Motor neuron (in vitro differentiated cells): Measurements from ENCODE around the gene GRAMD2B. TPM values are rescaled to one million over a fixed set of nuclear protein-coding genes. Genes with fewer than 3 reads are reported as not detected.
"Not testable (repeated sequence)": the region's sequence is repeated elsewhere in the genome, so short reads cannot be mapped to it uniquely, and the experiment has no call there.

Source experiments
- ATAC-seq, 8 experiments: fragments of 200-7000 bp; cut with Tn5 transposase; replicated peaks in 6 of 8; 2 replicates each; pipeline ENCODE4 v1.8.0; 2021; ENCODE audit warnings: mild to moderate bottlenecking in 8 of 8, moderate library complexity in 8 of 8
- H3K27ac ChIP-seq, 2 donors: fragments of 250-450 bp; sonication (Bioruptor Pico); 2 replicates each; pipeline ENCODE4 v1.9.0; 2021; ENCODE audit warnings: antibody characterized with exemption in 2 of 2, mild to moderate bottlenecking in 2 of 2, moderate library complexity in 1 of 2
- H3K4me1 ChIP-seq, 2 donors: fragments of 250-450 bp; sonication (Bioruptor Pico); replicated peaks in 1 of 2; 2 replicates each; pipeline ENCODE4 v1.6.1; 2021; ENCODE audit warnings: antibody characterized with exemption in 2 of 2, mild to moderate bottlenecking in 2 of 2, moderate library complexity in 1 of 2
- H3K4me3 ChIP-seq, 5 donors: fragments of 250-450 bp; sonication (Bioruptor Pico); 2 replicates each; pipeline ENCODE4 v1.9.0; 2021; ENCODE audit warnings: antibody characterized with exemption in 5 of 5, mild to moderate bottlenecking in 5 of 5, moderate library complexity in 4 of 5
- WGBS, 10 experiments: fragments of 450-650 bp; shearing (Covaris generic); methylation state at CpG; one replicate each; pipeline ENCODE4 v1.0.0; 2022; 5-methylcytosine and 5-hydroxymethylcytosine counted together
- in situ Hi-C, 9 experiments: fragments of 400-800 bp; cut with MboI; loops; one replicate each; pipeline ENCODE4 v1.15.0; 2021; ENCODE audit warnings: low sequenced_read_pairs in 9 of 9, low pct_unique_long_range_greater_than_20kb in 2 of 9; ENCODE audit not compliant: unreplicated experiment in 9 of 9
- total RNA-seq, 8 experiments: library from RNA; unstranded; fragments of 300-600 nt; gene quantifications; 2 replicates each; pipeline versions ENCODE4 v1.2.3 to v1.2.4, GENCODE V29; 2022

The GRAMD2B gene
- total RNA-seq: 10 to 100 TPM in 2 of 8 experiments, 1 to 10 TPM in 3, under 1 TPM in 3; 0.33 to 19.5 (median 4.4) TPM

- in situ Hi-C loops: no loop called here
- no peak within 1 kb of the TSS for H3K27ac ChIP-seq
- H3K4me1 ChIP-seq: no peaks in the 10 kb centered on the region
- WGBS, 10 experiments: 0 to 60% (median 12%) methylated on average over 1 to 38 of the region's 44 CpGs; no CpG with 5 or more reads in 4 of the 10 experiments
- peak within 1 kb of the TSS; percentile 13 to 37 (median 31) for H3K4me3 ChIP-seq
- peak; percentile 84 to 98 (median 94) for ATAC-seq
Observed at GRCh38 chr5:126422994-126423788, at the start of gene GRAMD2B. Gene GRAMD2B (plus strand): TSS chr5:126423409. CDS start chr5:126423607, 198 bp downstream.

- in situ Hi-C loops: loop anchor here in 1 of 9 experiments (25.0 kb wide), 1 partner anchor 163 kb away; no protein-coding TSS in a partner anchor
- ATAC-seq: no peak
- WGBS, 10 experiments: 60 to 100% (median 100%) methylated on average over 1 of the region's 1 CpG; no CpG with 5 or more reads in 2 of the 10 experiments
Observed at GRCh38 chr5:126374109-126374416, 49.1 kb upstream of the GRAMD2B start.

GRCh38 chr5:126376443-126376842 is 46.8 kb upstream of the GRAMD2B start:
- 90 to 100% (median 100%) methylated on average over 1 of the region's 1 CpG; no CpG with 5 or more reads in 6 of the 10 experiments for WGBS, 10 experiments
- in situ Hi-C loops: no loop called here
- no peak overlapping the region for H3K27ac ChIP-seq
- H3K4me3 ChIP-seq: no peak overlapping the region
- no peak for ATAC-seq
- H3K4me1 ChIP-seq: peaks cover 0 to under 1% of the 10 kb centered on the region in 2 donors

More at GRCh38 chr5:126374109-126374416, 49.1 kb upstream of the GRAMD2B start:
- Histone ChIP-seq H3K27ac (no peak overlapping the region), H3K4me1 (peaks cover 0 to 11% of the 10 kb centered on the region in 2 donors), H3K4me3 (no peak overlapping the region)

GRCh38 chr5:126377424-126377823 is 45.8 kb upstream of the GRAMD2B start:
- in situ Hi-C loops: no loop called here
- Histone ChIP-seq H3K4me1 (no peaks in the 10 kb centered on the region), H3K27ac (no peak overlapping the region), H3K4me3 (no peak overlapping the region)
- 50 to 100% (median 100%) methylated on average over 1 to 2 of the region's 2 CpGs for WGBS, 10 experiments
- ATAC-seq: no peak

- in situ Hi-C loops, H3K4me3 ChIP-seq, H3K27ac ChIP-seq, H3K4me1 ChIP-seq, ATAC-seq: not testable (repeated sequence)
- 69 to 100% (median 95%) methylated on average over 1 to 2 of the region's 2 CpGs for WGBS, 10 experiments
Observed at GRCh38 chr5:126380316-126380715, 42.9 kb upstream of the GRAMD2B start.

GRCh38 chr5:126383246-126383645 is 40.0 kb upstream of the GRAMD2B start:
- ATAC-seq: no peak
- Histone ChIP-seq H3K4me1 (no peaks in the 10 kb centered on the region), H3K4me3 (no peak overlapping the region), H3K27ac (no peak overlapping the region)
- in situ Hi-C loops: no loop called here

GRCh38 chr5:126383776-126384175 is 39.4 kb upstream of the GRAMD2B start:
- Histone ChIP-seq H3K27ac (no peak overlapping the region), H3K4me1 (no peaks in the 10 kb centered on the region), H3K4me3 (no peak overlapping the region)
- WGBS, 10 experiments: 50 to 100% (median 86%) methylated on average over 1 to 3 of the region's 3 CpGs; no CpG with 5 or more reads in 2 of the 10 experiments
- in situ Hi-C loops: no loop called here
- ATAC-seq: peak in 1 of 8 experiments; percentile 88

GRCh38 chr5:126384985-126385384 is 38.2 kb upstream of the GRAMD2B start:
- 14 to 100% (median 93%) methylated on average over 1 to 3 of the region's 3 CpGs; no CpG with 5 or more reads in 2 of the 10 experiments for WGBS, 10 experiments
- in situ Hi-C loops: no loop called here
- Histone ChIP-seq H3K4me3 (no peak overlapping the region), H3K4me1 (no peaks in the 10 kb centered on the region), H3K27ac (no peak overlapping the region)
- peak in 2 of 8 experiments; percentile 37 to 48 for ATAC-seq

- 73 to 100% (median 88%) methylated on average over 1 to 6 of the region's 6 CpGs for WGBS, 10 experiments
- ATAC-seq: no peak
- H3K27ac ChIP-seq: no peak overlapping the region
- no peak overlapping the region for H3K4me3 ChIP-seq
- in situ Hi-C loops: no loop called here
- H3K4me1 ChIP-seq: no peaks in the 10 kb centered on the region
Observed at GRCh38 chr5:126385524-126386502, 37.4 kb upstream of the GRAMD2B start.

- WGBS, 10 experiments: 94 to 100% (median 97%) methylated on average over 1 to 3 of the region's 3 CpGs; no CpG with 5 or more reads in 1 of the 10 experiments
- H3K27ac ChIP-seq: no peak overlapping the region
- ATAC-seq: no peak
- H3K4me3 ChIP-seq: no peak overlapping the region
- no peaks in the 10 kb centered on the region for H3K4me1 ChIP-seq
- in situ Hi-C loops: no loop called here
Observed at GRCh38 chr5:126389179-126389578, 34.0 kb upstream of the GRAMD2B start.

- in situ Hi-C loops: no loop called here
- Histone ChIP-seq H3K4me3 (no peak overlapping the region), H3K4me1 (no peaks in the 10 kb centered on the region), H3K27ac (no peak overlapping the region)
- no peak for ATAC-seq
Observed at GRCh38 chr5:126390051-126390450, 33.2 kb upstream of the GRAMD2B start.

- in situ Hi-C loops: no loop called here
- no peak overlapping the region for H3K27ac ChIP-seq
- H3K4me3 ChIP-seq: no peak overlapping the region
- WGBS, 10 experiments: 63 to 100% (median 100%) methylated on average over 1 of the region's 1 CpG; no CpG with 5 or more reads in 2 of the 10 experiments
- ATAC-seq: no peak
- no peaks in the 10 kb centered on the region for H3K4me1 ChIP-seq
Observed at GRCh38 chr5:126391386-126391785, 31.8 kb upstream of the GRAMD2B start.

- H3K4me3 ChIP-seq: no peak overlapping the region
- peak in 3 of 8 experiments; percentile 43 to 87 (median 71) for ATAC-seq
- WGBS, 10 experiments: 17 to 100% (median 82%) methylated on average over 1 to 7 of the region's 7 CpGs; no CpG with 5 or more reads in 1 of the 10 experiments
- in situ Hi-C loops: no loop called here
- H3K27ac ChIP-seq: no peak overlapping the region
- no peaks in the 10 kb centered on the region for H3K4me1 ChIP-seq
Observed at GRCh38 chr5:126394211-126394788, 28.9 kb upstream of the GRAMD2B start.
